Fibroblast of lung (primary cell): Measurements from ENCODE around the gene GLIPR2. TPM values are rescaled to one million over a fixed set of nuclear protein-coding genes. Genes with fewer than 3 reads are reported as not detected.

Experiments used
- DNase-seq, 2 donors: peaks; one replicate each; pipeline versions ENCODE4 v3.0.0 to v3.0.0-alpha.2; 2010; ENCODE audit warnings: low read depth in 2 of 2
- H2AFZ ChIP-seq: 2 replicates; pipeline ENCODE4 v1.5.1; 2012; ENCODE audit warnings: low read length, control low read depth, inconsistent platforms
- H3K27ac ChIP-seq: 2 replicates; pipeline ENCODE4 v1.5.1; 2011; ENCODE audit warnings: low read length, control low read depth; ENCODE audit not compliant: insufficient read depth
- H3K27me3 ChIP-seq: 2 replicates; pipeline ENCODE4 v1.5.1; 2011; ENCODE audit warnings: mild to moderate bottlenecking, low read length; ENCODE audit not compliant: control insufficient read depth, insufficient read depth
- H3K36me3 ChIP-seq: 2 replicates; pipeline ENCODE4 v1.5.1; 2011; ENCODE audit warnings: low read length; ENCODE audit not compliant: control insufficient read depth, insufficient read depth
- H3K4me1 ChIP-seq: 2 replicates; pipeline ENCODE4 v1.5.1; 2011; ENCODE audit warnings: low read length; ENCODE audit not compliant: control insufficient read depth, insufficient read depth; ENCODE audit errors: extremely low read depth
- H3K4me2 ChIP-seq: 2 replicates; pipeline ENCODE4 v1.5.1; 2011; ENCODE audit warnings: low read length, control low read depth; ENCODE audit not compliant: insufficient read depth; ENCODE audit errors: extremely low read depth
- H3K4me3 ChIP-seq, 4 experiments: fragments of 200-600 bp in 1 of 4; sonication (generic) in 1 of 4; replicated peaks in 1 of 4; 2 replicates each; pipeline ENCODE4 v1.5.1; 2011 to 2016; ENCODE audit warnings: low read length in 4 of 4, low read depth in 3 of 4, mild to moderate bottlenecking in 3 of 4, control low read depth in 2 of 4, inconsistent platforms in 1 of 4, mixed read lengths in 1 of 4; ENCODE audit not compliant: insufficient read depth in 1 of 4; ENCODE audit errors: control extremely low read depth in 1 of 4
- H3K79me2 ChIP-seq: 2 replicates; pipeline ENCODE4 v1.5.1; 2012; ENCODE audit warnings: mild to moderate bottlenecking, low read length, inconsistent platforms; ENCODE audit not compliant: control insufficient read depth, insufficient read depth
- H3K9ac ChIP-seq: 2 replicates; pipeline ENCODE4 v1.5.1; 2011; ENCODE audit warnings: mild to moderate bottlenecking, low read length, control low read depth; ENCODE audit not compliant: insufficient read depth
- H3K9me3 ChIP-seq: 2 replicates; pipeline ENCODE4 v1.5.1; 2012; ENCODE audit warnings: low read depth, low read length; ENCODE audit not compliant: control insufficient read depth, insufficient read depth
- H4K20me1 ChIP-seq: 2 replicates; pipeline ENCODE4 v1.5.1; 2011; ENCODE audit warnings: low read length; ENCODE audit not compliant: control insufficient read depth, insufficient read depth; ENCODE audit errors: extremely low read depth
- EZH2 ChIP-seq: IDR thresholded peaks from 2 replicates; pipeline ENCODE4 v1.5.1; 2012; ENCODE audit warnings: low read length, control low read depth, mild to moderate bottlenecking; ENCODE audit errors: missing control alignments
- polyA plus RNA-seq, 2 donors: library from polyadenylated mRNA; depleted of rRNA in 1 of 2; stranded (reverse) in 1 of 2; unstranded in 1 of 2; fragments of >200 nt; gene quantifications; 2 replicates each; pipeline ENCODE4 v1.2.1, GENCODE V29; 2011 to 2012; ENCODE audit warnings: missing spikeins in 1 of 2
- total RNA-seq: library from RNA; depleted of rRNA; stranded (reverse); fragments of >200 nt; gene quantifications from 2 replicates; pipeline ENCODE4 v1.2.1, GENCODE V29; 2014
- TF ChIP-seq, protein P1 (sequence below), 2 donors: IDR thresholded peaks in 1 of 2; conservative IDR thresholded peaks in 1 of 2; 1 replicate in 1 of 2; 2 replicates in 1 of 2; pipeline ENCODE4 v1.5.1; 2011 to 2012; ENCODE audit warnings: low read length in 2 of 2, control low read depth in 1 of 2, inconsistent platforms in 1 of 2, low read depth in 1 of 2, mild to moderate bottlenecking in 1 of 2

GLIPR2 gene
- total and polyA plus RNA-seq, 2 donors (not counting 1 experiment from before 2014, with no cell fraction given), result 40.0 to 108 TPM

DNA sequence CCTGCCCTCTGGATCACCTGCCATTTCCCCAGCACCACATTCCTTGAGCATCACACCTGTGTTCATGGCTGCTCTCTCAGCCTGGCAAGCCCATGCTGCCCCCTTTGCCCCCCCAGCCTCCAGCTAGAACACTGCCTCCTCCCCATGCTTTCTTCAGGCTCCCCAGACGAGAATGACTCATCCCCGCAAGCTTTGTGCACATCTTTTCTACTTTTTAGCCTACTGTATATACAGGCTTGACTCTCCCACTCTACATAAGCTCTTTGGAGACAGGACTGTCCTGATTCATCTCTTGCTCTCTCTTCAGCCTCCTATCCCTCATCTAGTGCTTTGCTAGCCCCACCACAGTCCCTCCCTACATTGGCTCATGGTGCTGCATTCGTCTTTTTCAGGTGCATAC lies 19.9 kb upstream of the GLIPR2 start:
- Histone ChIP-seq H3K9me3 (no peaks in the 10 kb centered on the region), H3K79me2 (no peaks in the 10 kb centered on the region), H2AFZ (no peak overlapping the region), H4K20me1 (no peaks in the 10 kb centered on the region), H3K4me1 (no peaks in the 10 kb centered on the region), H3K4me2 (no peak overlapping the region), H3K36me3 (peaks cover 18% of the 10 kb centered on the region), H3K4me3 (no peak overlapping the region), H3K27ac (no peak overlapping the region), H3K9ac (no peak overlapping the region), H3K27me3 (no peaks in the 10 kb centered on the region)
- DNase-seq, result peak in 1 of 2 donors; percentile 35
- TF ChIP-seq EZH2, result no peak
- TF ChIP-seq, protein P1, sequence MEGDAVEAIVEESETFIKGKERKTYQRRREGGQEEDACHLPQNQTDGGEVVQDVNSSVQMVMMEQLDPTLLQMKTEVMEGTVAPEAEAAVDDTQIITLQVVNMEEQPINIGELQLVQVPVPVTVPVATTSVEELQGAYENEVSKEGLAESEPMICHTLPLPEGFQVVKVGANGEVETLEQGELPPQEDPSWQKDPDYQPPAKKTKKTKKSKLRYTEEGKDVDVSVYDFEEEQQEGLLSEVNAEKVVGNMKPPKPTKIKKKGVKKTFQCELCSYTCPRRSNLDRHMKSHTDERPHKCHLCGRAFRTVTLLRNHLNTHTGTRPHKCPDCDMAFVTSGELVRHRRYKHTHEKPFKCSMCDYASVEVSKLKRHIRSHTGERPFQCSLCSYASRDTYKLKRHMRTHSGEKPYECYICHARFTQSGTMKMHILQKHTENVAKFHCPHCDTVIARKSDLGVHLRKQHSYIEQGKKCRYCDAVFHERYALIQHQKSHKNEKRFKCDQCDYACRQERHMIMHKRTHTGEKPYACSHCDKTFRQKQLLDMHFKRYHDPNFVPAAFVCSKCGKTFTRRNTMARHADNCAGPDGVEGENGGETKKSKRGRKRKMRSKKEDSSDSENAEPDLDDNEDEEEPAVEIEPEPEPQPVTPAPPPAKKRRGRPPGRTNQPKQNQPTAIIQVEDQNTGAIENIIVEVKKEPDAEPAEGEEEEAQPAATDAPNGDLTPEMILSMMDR (conservative IDR thresholded peaks at IDR 0.05 in 1 of 2, IDR thresholded peaks at IDR 0.05 in 1 of 2; ENCODE audit: low read depth in 1 of 2, low read length in 2 of 2), result no peak

DNA sequence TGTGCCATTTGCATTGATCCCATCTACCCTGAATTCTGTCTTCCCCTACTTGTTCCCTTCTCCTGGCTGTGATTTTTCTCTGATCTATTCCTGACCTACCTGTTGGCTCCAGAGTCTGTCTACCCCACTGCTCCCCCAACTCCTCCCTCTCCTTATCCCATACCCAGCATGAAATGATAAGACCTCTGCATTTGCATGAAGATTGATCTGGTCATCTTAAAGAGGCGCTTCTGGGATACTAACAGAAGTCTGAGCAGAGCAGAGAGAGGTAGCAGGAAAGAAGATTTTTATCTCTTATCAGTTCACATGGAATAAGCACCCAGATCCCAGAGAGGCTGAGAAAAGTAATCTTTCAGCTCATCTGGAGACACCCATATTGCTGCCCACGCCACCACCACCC lies 18.3 kb upstream of the GLIPR2 start:
- Histone ChIP-seq H3K9ac (no peak overlapping the region), H3K4me3 (no peak overlapping the region), H3K79me2 (no peaks in the 10 kb centered on the region), H3K4me1 (no peaks in the 10 kb centered on the region), H3K4me2 (no peak overlapping the region), H3K27ac (no peak overlapping the region), H2AFZ (no peak overlapping the region), H3K9me3 (no peaks in the 10 kb centered on the region), H3K27me3 (no peaks in the 10 kb centered on the region), H4K20me1 (no peaks in the 10 kb centered on the region), H3K36me3 (peaks cover 28% of the 10 kb centered on the region)
- TF ChIP-seq EZH2, result no peak
- TF ChIP-seq, protein P1 (conservative IDR thresholded peaks at IDR 0.05 in 1 of 2, IDR thresholded peaks at IDR 0.05 in 1 of 2; ENCODE audit: low read depth in 1 of 2, low read length in 2 of 2), result no peak
- no peak for DNase-seq

DNA sequence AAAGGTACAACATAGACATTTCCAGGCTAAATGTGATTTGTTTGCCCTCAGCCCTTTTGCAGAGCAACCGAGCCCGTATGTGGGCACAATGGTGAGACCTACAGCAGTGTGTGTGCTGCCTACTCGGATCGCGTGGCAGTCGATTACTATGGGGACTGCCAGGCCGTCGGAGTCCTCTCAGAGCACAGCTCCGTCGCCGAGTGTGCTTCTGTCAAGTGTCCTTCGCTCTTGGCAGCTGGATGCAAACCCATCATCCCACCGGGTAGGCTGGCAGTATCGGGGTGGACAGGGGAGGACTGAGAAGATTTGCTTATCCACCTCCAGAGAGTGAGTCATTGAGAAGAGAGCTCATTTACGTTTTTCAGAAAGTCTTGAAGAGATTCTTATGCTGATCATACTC lies 17.8 kb upstream of the GLIPR2 start:
- TF ChIP-seq, protein P1 (conservative IDR thresholded peaks at IDR 0.05 in 1 of 2, IDR thresholded peaks at IDR 0.05 in 1 of 2; ENCODE audit: low read depth in 1 of 2, low read length in 2 of 2), result no peak
- no peak for TF ChIP-seq EZH2
- peak in 1 of 2 donors; percentile 32 for DNase-seq
- Histone ChIP-seq H4K20me1 (peaks cover 2% of the 10 kb centered on the region), H3K36me3 (peaks cover 29% of the 10 kb centered on the region), H3K4me1 (no peaks in the 10 kb centered on the region), H3K9me3 (no peaks in the 10 kb centered on the region), H3K4me2 (no peak overlapping the region), H3K27ac (no peak overlapping the region), H3K79me2 (no peaks in the 10 kb centered on the region), H3K4me3 (no peak overlapping the region), H2AFZ (no peak overlapping the region), H3K9ac (no peak overlapping the region), H3K27me3 (no peaks in the 10 kb centered on the region)
